Daoy (cell line): ENCODE data around the gene UBE3A. TPM values are rescaled to one million over a fixed set of nuclear protein-coding genes. Genes with fewer than 3 reads are reported as not detected.
A peak's percentile ranks its signal among the peaks of the same experiment; 100 is the strongest.
"Not testable (repeated sequence)": the region's sequence is repeated elsewhere in the genome, so short reads cannot be mapped to it uniquely, and the experiment has no call there.

Experiments used
- DNase-seq: peaks from one replicate; pipeline ENCODE4 v3.0.0-alpha.2; 2015; ENCODE audit warnings: low read depth
- total RNA-seq: library from RNA; depleted of rRNA; stranded (reverse); fragments of >200 nt; shearing (Covaris generic); gene quantifications from 2 replicates; pipeline ENCODE4 v1.2.3, GENCODE V29; 2014; rRNA removed

UBE3A gene
- 51.7 and 58.6 TPM in 2 replicates for total RNA-seq

- DNase-seq: peak; percentile 97
These were observed at the start of gene UBE3A for GRCh38 chr15:25438601-25439368. UBE3A (minus strand) TSS chr15:25439024; CDS start chr15:25409107, 29,917 bp downstream.

GRCh38 chr15:25487226-25487884 lies 48.5 kb upstream of the UBE3A start:
- no peak for DNase-seq

GRCh38 chr15:25486051-25486450 lies 47.2 kb upstream of the UBE3A start:
- no peak for DNase-seq

GRCh38 chr15:25481208-25481859 lies 42.5 kb upstream of the UBE3A start:
- peak; percentile 43 for DNase-seq

- DNase-seq: no peak
These were observed 39.5 kb upstream of the UBE3A start for GRCh38 chr15:25478313-25478712.

- no peak for DNase-seq
These were observed 39.0 kb upstream of the UBE3A start for GRCh38 chr15:25477816-25478215.

GRCh38 chr15:25474251-25474650 lies 35.4 kb upstream of the UBE3A start:
- DNase-seq: no peak

- DNase-seq: no peak
These were observed 31.4 kb upstream of the UBE3A start for GRCh38 chr15:25470230-25470629.

GRCh38 chr15:25469377-25469776 lies 30.6 kb upstream of the UBE3A start:
- peak; percentile 71 for DNase-seq

GRCh38 chr15:25468611-25469010 lies 29.8 kb upstream of the UBE3A start:
- DNase-seq: no peak

- no peak for DNase-seq
These were observed 27.0 kb upstream of the UBE3A start for GRCh38 chr15:25465835-25466234.

- DNase-seq: no peak
These were observed 26.0 kb upstream of the UBE3A start for GRCh38 chr15:25464784-25465183.

GRCh38 chr15:25464383-25464782 lies 25.6 kb upstream of the UBE3A start:
- DNase-seq: no peak

GRCh38 chr15:25456196-25456595 lies 17.4 kb upstream of the UBE3A start:
- DNase-seq: no peak

GRCh38 chr15:25455226-25455625 lies 16.4 kb upstream of the UBE3A start:
- DNase-seq: no peak

- no peak for DNase-seq
These were observed 15.9 kb upstream of the UBE3A start for GRCh38 chr15:25454771-25455170.

GRCh38 chr15:25453246-25453645 lies 14.4 kb upstream of the UBE3A start:
- not testable (repeated sequence) for DNase-seq

- no peak for DNase-seq
These were observed 12.7 kb upstream of the UBE3A start for GRCh38 chr15:25451501-25451900.

GRCh38 chr15:25450163-25450562 lies 11.3 kb upstream of the UBE3A start:
- no peak for DNase-seq

- no peak for DNase-seq
These were observed 7.3 kb upstream of the UBE3A start for GRCh38 chr15:25446076-25446475.

- no peak for DNase-seq
These were observed 6.6 kb upstream of the UBE3A start for GRCh38 chr15:25445412-25445811.

- no peak for DNase-seq
These were observed 2.3 kb upstream of the UBE3A start for GRCh38 chr15:25441111-25441510.

- peak; percentile 38 for DNase-seq
These were observed 579 bp upstream of the UBE3A start for GRCh38 chr15:25439369-25439836.
